GM12801 (cell line): ENCODE data around the gene THSD4.

Source experiments
- CTCF ChIP-seq: IDR thresholded peaks from one replicate; pipeline ENCODE4 v1.5.1; 2011; ENCODE audit warnings: control low read depth; ENCODE audit not compliant: insufficient read length; ENCODE audit errors: extremely low read depth

The THSD4 gene

GRCh38 chr15:71400294-71400693 is 285.0 kb downstream of the THSD4 start:
- TF ChIP-seq CTCF = no peak

- TF ChIP-seq CTCF = no peak
Measured at GRCh38 chr15:71409541-71409940, 294.3 kb downstream of the THSD4 start.

DNA sequence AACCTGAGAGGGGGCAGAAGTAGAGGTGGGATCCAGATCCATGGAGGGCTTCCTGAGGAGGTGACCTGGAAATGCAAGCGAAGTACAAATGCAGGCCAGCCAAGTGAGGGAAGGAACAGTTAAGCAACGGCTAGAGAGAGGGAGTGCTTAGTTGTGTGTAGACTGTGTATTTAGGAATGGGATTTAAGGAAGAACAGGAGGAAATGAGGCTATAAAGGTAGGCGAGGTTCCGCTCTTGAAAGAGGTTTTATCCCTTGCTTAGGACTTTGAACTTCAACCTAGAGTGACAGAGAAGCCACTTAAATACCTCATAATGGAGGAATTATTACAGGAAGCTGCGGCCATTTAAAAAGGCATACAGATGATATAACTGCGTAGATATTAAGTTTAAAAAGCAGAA is 295.1 kb downstream of the THSD4 start:
- TF ChIP-seq CTCF = no peak

GRCh38 chr15:71411538-71412482 is 296.5 kb downstream of the THSD4 start:
- no peak for TF ChIP-seq CTCF

DNA sequence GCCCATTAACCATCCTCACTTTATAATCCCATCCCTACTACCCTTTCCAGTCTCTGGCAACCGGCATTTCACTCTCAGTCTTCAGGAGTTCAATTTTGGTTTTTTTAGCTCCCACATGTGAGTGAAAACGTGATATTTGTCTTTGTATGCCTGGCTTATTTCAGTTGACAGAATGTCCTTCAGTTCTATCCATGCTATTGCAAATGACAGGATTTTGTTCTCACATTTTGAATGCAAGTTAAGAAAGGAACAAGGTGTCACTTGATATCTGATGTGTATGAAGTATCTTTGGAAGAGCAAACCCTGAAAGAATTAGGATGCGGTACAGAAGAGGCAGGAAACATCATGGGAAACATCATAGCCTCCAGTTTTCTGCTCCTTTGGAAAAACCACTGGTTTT is 298.1 kb downstream of the THSD4 start:
- TF ChIP-seq CTCF = no peak

GRCh38 chr15:71414853-71415252 is 299.6 kb downstream of the THSD4 start:
- TF ChIP-seq CTCF = no peak

DNA sequence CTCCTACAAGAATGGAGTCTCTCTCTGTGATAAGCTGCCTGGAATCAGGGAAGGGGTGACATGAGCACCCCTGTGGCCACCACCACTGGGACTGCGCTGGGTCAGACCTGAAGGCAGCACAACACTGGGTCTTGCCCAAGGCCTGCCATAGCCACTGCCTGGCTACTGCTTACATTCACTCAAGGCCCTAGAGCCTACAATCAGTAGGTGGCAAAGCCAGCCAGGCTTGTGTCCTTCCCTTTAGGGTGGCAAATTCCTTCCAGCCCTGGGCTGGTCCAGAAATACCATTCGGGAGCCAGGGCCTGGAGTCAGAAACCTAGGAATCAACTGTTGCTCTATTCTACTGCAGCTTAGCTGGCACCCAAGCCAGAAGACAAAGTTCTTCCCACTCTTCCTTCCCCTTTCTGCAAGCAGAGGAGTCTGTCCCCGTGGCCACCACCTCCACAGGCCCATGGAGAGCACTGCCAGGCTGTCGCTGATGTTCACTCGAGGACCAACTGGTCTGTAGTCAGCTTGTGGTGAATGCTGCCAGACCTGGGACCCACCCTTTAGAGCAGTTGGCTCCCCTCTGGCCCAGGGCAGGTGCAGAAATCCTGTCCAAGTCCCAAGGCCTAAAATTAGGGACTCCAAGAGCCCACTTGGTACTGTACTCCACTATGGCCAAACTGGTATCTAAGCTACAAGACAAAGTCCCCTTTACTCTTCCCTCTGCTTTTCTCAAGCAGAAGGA is 307.4 kb downstream of the THSD4 start:
- no peak for TF ChIP-seq CTCF
